Spleen (tissue), 7 donors: Measurements from ENCODE around the gene FSIP2.

Experiments used
- POLR2A ChIP-seq, 3 donors: fragments of 450-650 bp; IDR thresholded peaks; one replicate each; pipeline ENCODE4 v1.5.1; 2017; ENCODE audit warnings: antibody characterized with exemption in 3 of 3, mild to moderate bottlenecking in 1 of 3
- TF ChIP-seq, protein P1 (sequence below), 11 experiments: fragments of 200-600 bp in 7 of 11; fragments of 450-650 bp in 4 of 11; sonication (generic) in 4 of 11; IDR thresholded peaks in 8 of 11; conservative IDR thresholded peaks in 3 of 11; 1 replicate in 7 of 11; 2 replicates in 4 of 11; pipeline versions ENCODE4 v1.4.0 to v1.8.0; 2016 to 2021; ENCODE audit warnings: antibody characterized with exemption in 11 of 11, inconsistent platforms in 4 of 11, mild to moderate bottlenecking in 1 of 11
- donor health status: DM: no; HTN: no; CAD: no; lungs with moderate emphysema.
- donor health status: DM: no; HTN: no; CAD: no.
- donor health status: DM: no; HTN: no; CAD: no.

DNA sequence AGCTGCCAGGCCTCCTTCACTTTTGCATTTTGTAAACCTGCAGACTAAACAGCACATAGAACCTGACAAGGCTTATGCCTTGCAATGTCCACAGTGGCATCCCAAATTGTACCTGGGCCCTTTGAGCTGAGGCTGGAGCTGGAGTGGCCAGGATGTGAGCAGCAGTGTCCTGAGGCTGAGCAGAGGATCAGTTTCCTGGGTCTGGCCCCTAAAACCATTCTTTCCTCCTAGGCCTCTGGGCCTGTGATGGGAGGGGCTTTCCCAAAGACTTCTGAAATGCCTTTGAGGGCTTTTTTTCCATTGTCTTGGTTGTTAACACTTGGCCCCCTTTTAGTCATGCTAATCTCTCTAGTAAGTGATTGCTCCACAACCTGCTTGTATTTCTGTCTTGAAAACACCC is 32.8 kb downstream of the FSIP2 start:
- TF ChIP-seq, protein P1, sequence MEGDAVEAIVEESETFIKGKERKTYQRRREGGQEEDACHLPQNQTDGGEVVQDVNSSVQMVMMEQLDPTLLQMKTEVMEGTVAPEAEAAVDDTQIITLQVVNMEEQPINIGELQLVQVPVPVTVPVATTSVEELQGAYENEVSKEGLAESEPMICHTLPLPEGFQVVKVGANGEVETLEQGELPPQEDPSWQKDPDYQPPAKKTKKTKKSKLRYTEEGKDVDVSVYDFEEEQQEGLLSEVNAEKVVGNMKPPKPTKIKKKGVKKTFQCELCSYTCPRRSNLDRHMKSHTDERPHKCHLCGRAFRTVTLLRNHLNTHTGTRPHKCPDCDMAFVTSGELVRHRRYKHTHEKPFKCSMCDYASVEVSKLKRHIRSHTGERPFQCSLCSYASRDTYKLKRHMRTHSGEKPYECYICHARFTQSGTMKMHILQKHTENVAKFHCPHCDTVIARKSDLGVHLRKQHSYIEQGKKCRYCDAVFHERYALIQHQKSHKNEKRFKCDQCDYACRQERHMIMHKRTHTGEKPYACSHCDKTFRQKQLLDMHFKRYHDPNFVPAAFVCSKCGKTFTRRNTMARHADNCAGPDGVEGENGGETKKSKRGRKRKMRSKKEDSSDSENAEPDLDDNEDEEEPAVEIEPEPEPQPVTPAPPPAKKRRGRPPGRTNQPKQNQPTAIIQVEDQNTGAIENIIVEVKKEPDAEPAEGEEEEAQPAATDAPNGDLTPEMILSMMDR (IDR thresholded peaks at IDR 0.05 in 8 of 11, conservative IDR thresholded peaks at IDR 0.05 in 3 of 11) = no peak
- TF ChIP-seq POLR2A (IDR thresholded peaks at IDR 0.05) = no peak
